EH (cell line): ENCODE results near the gene BROX.
A peak's percentile ranks its signal among the peaks of the same experiment; 100 is the strongest.
"Not testable (repeated sequence)": the region's sequence is repeated elsewhere in the genome, so short reads cannot be mapped to it uniquely, and the experiment has no call there.

Source experiments
- DNase-seq: peaks from one replicate; pipeline ENCODE4 v3.0.0-alpha.2; 2015; ENCODE audit warnings: low read depth

Gene BROX

DNA sequence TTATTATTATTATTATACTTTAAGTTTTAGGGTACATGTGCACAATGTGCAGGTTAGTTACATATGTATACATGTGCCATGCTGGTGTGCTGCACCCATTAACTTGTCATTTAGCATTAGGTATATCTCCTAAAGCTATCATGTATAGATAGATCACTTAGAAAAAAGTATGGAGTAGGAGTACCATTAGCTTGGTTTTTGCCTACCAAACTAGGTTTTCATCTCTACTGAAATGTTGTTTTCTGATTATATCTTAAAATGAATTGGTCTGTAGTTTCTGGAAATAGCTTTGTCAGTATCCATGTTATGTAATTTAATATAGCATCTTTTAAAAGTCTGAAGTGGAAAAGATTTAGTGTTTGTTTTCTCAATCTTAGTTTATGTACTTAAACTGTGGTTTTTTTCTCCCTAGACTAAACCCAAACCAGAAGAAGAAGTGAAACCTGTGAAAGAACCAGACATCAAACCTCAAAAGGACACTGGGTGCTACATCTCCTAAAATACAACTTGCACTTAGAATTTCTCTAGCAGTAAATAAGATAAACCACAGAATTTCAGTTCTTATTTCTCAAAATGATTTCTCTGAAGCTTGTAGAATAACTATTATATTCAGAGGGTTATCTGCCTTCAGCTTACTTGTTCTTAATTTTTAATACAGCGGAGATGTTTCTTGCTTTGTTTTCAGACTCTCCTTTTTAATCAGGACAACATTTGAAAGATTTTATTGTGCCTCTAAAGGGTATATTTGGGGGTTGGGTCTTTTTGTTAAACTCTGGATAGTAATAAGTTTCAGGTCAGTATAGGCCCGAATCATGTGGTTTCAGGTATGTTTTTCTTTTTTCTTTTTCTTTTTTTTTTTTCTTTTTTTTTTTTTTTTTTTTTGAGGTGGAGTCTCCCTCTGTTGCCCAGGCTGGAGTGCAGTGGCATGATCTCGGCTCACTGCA is 20.1 kb downstream of the BROX start:
- no peak for DNase-seq

DNA sequence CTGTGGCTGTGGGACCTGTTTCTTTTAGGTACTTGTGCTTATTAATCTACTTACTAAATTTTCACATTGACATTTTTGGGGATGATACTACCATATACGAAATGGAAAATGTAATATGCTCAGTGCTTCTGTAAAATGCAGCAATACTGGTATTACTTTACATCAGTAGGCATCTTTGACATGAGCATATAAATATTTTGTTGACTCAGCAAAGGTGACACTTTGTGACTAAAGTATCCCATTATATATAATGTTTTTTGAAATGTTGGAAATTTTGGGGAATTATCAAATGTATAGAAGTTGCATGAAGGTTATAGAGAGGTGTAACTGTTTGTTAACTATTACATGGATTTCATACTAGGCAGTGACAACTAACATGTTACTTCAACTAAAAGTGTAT is 22.4 kb downstream of the BROX start:
- no peak for DNase-seq

DNA sequence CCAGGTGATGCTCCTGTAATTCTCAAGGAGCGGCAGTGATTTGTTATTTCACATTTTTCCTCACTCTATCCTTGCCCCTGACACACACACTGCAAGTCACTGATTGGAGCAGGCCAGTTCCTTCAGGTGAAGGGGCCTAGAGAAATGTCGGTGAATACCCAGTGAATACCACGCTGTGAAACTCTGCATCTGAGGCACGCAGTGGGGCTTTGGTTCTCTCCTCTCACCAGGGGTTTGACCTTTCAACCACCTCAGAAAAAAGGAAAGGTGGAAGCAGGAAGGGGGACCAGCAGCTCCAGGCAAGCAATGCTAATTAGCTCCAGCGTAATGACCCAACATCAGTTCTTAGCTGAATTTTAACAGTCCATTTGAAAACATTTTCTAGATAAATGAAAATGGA is 24.1 kb downstream of the BROX start:
- DNase-seq: no peak

DNA sequence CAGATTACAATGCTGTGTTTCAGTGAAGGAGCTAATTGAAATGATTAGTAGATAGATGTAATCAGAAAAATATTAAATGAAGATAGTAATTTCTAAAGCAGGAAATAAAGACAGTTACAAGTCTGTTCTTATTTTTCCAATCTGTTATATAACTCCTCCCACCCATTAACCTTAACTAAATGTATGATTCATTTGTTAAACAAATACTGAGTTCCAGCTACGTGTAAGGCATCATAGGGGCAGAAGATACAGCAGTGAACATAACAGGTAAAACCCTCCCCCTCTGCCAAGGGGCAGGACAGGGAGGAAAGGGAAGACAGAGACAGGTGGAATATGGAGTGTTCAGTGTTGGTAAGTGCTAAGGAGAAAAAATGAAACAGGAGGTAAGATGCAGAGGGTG is 24.6 kb downstream of the BROX start, which contains the start of gene FAM177B:
Gene FAM177B (plus strand): TSS at position 231 of the 400 bp plus-strand sequence. CDS start 9,344 bp downstream, outside the sequence.
- no peak for DNase-seq

DNA sequence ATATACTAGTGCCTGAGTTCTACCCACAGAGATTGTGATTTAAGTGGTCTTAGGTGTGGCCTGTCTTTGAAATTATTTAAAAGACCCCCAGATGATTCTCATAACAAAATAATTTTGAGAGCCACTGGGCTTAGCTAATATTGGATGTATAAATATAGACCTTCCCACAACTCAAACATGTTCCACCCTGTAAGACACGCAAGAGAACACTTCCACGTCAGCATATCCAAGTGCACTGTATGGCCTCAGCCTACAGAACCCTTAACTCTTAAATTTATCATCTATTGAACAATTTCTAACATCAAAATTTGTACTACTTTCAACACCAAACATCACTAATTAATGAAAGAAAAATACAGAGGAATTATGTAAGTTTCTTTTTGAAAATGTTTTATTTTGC is 27.1 kb downstream of the BROX start:
- no peak for DNase-seq

DNA sequence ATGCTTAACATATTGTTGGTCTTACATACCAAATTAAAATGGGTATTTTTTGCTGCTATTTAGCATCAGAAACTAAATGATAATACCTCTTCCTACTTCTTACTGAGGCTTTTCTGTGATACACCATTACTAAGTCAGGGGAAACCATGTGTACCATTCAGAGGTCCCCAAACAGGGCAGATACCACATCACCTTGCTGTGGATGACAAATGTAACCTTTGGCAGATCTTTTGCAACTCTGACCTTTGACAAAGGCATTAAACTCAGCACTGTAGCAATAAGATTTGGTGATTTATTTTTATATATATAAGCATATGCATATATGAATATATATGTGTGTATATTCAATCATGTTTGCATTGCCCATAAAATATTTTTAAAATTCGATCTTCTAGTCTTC is 27.6 kb downstream of the BROX start:
- DNase-seq: no peak

DNA sequence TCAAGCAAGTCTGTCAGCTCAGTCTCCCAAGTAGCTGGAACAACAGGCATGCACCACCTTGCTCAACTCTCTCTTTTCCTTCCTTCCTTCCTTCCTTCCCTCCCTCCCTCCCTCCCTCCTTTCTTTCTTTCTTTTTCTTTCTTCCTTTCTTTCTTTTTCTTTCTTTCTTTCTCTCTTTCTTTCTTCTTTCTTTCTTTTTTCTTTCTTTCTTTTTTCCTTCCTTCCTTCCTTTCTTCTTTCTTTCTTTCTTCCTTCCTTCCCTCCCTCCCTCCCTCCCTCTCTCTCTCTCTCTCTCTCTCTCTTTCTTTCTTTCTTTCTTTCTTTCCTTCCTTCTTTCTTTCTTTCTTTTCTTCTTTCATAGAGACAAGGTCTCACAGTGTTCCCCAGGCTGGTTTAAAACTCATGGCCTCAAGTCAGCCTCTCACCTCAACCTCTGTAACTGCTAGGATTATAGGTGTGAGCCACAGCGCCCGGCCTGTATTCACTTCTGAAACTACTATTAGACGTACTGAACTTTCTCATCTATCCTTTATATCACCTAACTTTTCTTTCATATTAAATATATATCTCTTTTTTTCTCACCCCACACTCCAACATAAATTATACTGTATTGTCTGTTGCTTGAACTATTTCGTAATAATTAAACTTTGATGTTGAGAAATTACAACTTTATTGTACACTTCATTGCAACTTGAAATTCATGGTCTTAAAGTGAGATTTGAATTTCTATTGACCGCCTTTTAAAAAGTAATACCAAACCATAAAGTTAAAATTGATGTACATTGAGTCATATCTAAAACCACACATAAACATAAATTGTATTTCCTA is 29.5 kb downstream of the BROX start:
- not testable (repeated sequence) for DNase-seq

DNA sequence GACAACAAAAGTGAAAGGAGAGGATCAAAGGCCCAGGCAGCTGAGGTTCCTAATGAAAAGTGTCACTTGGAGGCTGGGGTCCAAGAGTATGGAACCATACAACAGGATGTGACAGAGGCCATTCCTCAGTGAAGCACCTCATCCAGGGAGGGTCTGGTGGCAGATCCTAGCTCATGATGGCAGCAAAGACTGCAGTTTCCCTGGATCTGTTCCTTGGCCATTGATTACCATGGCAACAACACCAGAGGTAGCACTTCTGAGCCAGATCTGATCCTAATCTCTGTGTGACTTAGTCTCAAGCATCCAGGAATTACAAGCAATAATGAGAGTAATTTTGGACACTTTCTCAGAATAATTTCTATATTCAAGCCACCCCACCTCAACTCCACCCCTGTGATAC is 37.6 kb downstream of the BROX start:
- peak; percentile 34 for DNase-seq

DNA sequence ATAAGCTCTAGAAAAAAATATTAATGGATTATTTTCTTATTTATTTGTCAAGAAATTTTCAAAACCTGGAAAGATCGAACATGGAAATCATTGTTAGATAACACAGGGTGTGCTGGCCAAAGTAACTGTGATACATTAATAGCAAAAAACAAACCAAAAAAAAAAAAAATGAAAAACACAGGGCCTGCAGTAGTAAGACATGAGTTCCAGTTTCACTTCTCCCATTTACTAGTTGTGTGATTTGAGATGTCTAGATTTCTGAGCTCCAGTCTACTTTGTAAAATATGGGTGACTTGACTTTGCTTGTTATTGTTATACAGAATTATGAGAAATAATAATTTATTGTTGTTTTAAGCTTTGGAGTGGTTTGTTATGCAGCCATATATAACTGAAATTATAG is 38.3 kb downstream of the BROX start:
- no peak for DNase-seq

DNA sequence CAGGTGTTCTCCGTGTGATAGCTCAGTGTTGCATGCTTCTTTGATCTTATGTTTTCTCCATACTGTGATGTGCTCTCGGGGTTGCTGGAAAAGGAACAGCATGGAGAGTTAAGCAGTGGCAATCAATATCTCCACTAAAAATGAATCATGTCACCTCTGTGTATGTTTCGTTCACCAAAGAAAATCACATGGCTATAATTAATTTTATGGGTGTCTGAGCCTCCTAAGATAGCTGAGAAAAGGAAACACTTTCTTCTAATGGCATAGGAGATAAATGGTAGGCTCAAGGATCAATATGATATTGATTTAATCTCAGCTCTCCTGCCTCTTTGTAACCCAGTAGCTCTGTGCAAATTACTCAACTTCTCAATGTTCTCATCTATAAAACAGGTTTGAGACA is 38.9 kb downstream of the BROX start:
- no peak for DNase-seq

DNA sequence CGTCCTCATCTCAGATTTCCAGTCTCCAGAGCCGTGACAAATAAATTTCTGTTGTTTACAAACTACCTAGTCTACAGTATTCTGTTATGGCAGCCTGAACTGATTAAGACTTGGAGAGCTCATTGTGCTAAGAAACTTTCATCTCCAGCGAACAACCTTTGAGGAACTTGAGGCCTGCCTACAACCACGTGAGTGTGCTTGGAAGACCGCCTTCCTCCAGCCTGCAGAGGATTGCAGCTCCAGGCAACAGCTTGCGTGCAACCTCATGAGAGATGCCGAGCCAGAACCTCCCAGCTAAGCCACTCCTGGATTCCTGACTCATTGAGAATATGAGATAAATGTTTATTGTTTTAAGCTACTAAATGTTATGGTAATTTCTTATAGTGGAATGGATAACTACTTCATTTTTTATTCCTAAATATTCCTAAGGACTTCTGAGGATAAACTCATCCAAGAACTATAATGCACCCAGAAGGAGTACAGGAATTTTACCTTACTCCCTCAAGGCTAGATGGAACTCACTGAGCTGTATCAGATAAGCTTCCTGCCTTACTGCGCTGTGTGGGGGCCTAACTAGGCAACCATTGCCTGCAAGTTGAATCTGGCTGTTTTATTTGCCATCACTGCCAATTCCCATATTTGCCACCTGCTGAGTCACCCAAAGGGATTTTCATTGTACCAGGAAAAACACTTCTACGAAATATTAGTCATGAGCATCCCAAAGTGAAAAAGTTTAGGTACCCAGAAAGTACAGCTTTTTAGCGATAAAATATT is 42.2 kb downstream of the BROX start:
- peak; percentile 98 for DNase-seq

DNA sequence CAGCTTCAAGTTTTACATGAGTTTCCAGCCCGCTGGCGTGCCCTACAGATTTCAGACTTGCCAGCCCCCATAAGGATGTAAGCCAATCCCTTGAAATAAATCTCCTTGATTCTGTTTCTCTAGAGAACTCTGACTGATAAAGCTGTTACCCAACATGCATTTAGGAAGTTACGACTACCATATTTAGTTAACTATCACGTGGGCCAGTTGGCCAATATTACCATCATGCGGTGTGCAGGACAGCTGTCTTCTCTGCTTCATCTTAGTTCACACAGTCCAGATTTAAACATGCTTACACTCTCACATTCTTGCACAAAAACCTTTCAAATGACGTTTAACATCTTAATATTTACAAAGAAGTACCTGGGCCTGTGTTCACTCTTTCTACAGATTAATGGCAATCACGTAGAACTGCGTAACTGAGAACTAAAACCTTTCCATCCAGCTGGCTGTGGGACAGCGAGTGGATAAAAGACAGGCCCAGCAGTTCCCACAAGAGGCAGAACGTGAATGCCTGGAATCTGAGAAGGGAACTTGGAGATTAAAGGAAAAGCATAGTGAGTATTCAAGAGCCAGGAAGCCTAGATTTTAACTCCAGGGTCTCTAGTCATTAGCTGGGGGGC is 45.4 kb downstream of the BROX start:
- no peak for DNase-seq

DNA sequence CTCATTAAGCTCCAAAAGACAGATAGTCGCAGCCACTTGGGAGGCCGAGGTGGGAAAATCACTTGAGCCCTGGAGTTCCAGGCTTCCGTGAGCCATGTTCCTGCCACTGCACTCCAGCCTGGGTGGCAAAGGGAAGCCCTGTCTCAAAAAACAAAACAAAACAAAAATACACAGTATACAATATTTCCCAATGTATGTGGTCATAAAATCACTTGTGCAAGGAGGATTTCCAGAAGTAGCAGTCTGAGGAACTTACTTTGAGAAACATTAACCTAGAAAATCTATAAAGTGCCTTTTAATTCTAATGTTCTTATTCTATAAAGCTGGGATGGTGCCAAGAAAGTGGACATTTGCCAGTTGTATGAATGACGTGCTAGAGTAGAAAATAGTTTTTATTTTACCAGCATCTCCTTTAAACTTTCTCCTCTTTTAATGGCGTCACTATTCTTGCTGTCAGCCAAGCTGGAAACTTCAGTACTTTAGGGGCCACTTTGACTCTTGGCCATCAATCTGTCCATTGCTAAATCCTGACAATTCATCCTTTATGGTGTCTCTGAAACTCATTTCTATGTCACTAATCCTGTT is 47.2 kb downstream of the BROX start:
- DNase-seq: no peak

DNA sequence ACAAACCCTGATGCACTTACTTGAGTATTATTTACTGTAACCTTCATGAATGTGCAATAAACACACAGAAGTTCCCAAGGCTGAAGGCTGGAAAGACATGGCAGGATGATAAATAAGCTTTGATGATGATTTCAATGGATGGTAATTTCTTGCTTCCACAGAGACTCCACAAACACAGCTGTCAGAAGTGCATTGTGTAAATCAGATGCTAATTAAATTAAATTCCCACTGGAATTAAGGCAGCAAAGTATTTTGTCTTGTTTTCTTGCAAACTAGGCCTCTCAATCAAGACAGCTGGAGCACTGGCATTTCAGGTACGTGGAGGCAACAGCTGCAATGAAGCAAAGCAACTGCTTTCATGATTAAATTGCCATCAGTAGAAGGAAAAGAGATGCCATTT is 48.7 kb downstream of the BROX start:
- no peak for DNase-seq

DNA sequence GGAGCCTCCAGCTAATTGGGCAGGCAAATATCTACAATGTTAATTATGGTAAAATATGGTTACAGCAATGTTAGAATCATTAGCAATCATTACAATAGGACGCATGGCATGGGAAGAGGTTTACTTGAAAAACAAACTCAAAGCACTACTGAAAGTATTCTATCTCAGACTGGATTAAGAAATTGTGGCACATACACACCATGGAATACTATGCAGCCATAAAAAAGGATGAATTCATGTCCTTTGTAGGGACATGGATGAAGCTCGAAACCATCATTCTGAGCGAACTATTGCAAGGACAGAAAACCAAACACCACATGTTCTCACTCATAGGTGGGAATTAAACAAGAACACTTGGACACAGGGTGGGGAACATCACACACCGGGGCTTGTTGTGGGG is 49.8 kb downstream of the BROX start:
- DNase-seq: not testable (repeated sequence)

DNA sequence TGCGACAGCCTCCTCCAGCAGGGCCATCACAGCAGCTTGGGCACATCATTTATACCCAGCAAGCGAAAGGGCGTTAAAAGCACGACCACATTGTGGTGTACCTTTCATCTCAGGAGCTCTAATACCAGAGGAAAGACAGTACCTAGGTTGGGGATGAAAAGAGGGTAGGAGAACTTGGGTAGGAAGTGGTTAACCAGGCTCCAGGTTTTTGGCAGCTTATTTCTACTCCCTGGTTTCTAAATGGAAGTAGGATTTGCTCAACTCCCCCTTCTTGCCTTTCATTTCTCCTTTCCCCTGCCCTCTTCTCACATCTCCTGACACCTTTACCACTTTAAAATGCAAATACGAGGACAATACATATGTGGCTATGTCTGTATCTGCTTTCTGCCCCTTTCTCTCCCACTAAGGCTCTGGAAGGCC is 54.8 kb downstream of the BROX start:
- DNase-seq: no peak

DNA sequence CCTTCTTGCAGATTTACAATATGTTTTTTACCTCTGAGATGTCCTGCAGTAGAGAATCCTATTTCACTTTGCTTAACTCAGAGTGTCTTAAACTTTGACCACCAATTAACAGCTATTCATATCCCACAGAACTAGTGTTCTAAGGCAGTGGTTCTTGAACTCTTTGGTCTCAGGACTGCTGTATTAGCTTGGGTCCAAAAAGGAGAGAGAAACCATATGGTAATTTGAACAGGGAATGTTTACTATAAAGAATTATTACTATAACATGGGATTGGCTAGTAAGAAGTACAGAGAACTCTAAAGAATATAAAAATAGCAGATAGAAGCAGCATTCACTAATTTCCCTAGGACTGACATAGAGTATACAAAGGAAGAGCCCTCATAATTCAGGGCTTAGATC is 56.2 kb downstream of the BROX start:
- no peak for DNase-seq

DNA sequence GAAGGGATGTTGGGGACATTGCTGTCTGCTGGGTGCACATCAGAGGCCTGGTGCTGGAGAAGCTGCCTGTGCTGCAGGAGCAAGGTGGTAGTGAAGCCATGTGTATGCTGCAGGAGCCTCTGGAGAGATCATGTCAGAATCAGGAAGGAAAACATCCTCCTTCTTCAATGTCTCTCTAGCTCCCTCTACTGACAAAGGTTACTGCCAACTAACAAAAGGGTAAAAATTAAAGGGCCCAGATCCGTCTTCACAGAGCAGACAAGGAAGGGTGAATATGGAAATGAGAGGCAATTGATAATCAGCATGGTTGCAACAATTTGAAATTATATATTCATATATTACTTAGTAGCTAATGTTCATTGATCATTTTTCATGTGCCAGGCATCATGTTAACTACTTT is 56.8 kb downstream of the BROX start:
- no peak for DNase-seq

DNA sequence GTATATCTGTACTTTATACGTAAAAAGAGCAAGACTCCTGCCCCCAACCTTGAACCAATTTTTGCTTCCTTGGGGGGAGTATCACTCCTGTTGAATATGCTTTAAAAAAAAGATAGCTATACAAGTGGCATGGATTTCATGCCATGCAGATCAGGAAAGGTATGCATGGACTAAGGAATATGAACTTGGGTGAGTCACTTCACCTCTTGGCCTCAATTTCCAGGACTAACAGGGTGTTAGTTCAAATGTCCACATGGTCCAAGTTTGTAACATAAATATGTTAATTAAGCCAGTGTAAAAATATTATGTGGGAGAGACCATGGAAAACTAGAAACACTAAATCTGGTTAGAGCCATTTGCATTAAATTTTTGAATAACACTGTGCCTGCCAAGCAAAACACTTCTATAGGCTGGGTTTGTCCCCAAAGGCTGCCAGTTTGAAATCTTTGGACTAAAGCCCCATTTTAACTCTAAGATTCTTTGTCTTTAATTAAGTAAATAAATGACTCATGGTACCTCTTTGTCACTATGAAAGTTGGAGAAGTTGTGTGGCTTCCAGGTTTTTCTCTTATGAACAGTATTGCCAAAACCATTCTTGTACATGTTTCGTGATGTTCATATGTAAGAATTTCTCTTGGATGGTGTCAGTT is 57.7 kb downstream of the BROX start:
- DNase-seq: peak; percentile 1

DNA sequence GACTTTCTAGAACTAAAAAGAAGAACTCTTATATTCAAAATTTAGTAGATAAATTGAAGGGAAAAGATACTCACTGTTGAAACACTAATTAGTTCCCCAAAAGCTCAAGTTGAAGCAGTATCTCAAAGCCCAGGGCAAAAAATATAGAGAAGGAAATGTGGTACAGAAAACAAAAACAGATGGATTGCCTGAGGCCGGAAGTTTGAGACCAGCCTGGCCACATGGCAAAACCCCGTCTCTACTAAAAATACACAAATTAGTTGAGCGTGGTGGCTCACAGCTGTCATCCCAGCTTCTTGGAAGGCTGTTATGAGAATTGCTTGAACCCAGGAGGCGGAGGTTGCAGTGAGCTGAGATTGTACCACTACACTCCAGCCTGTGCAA is 60.6 kb downstream of the BROX start:
- DNase-seq: peak; percentile 44

DNA sequence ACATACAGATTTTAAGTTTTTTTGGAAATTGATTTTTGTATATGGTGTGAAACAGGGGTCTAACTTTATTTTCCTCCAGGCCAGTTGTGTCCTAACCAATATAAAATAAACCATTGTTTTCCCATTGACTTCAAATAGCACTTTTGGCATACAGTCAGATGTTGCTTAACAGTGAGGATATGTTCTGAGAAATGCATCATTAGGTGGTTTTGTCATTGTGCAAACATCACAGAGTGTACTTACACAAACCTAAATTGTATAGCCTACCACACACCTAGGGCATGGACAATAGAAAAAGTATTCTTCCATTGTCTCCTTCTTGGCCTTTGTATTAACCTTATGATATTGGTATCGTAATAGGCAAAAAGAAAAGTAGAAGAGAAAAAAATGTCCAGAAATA is 65.1 kb downstream of the BROX start:
- peak; percentile 9 for DNase-seq
